Ascending aorta (tissue), 2 donors: ENCODE results near the gene CALM3. TPM values are rescaled to one million over a fixed set of nuclear protein-coding genes. Genes with fewer than 3 reads are reported as not detected.

Experiments
- DNase-seq, 2 donors: peaks; one replicate each; pipeline ENCODE4 v3.0.0-alpha.2; 2019; ENCODE audit warnings: low spot score in 2 of 2
- H3K27ac ChIP-seq, 2 donors: fragments of 200-600 bp; sonication (generic); one replicate each; pipeline ENCODE4 v1.5.1; 2016 to 2017; ENCODE audit warnings: mild to moderate bottlenecking in 1 of 2
- H3K27me3 ChIP-seq: fragments of 200-600 bp; sonication (generic); one replicate; pipeline ENCODE4 v1.5.1; 2017
- H3K36me3 ChIP-seq, 2 donors: fragments of 200-600 bp; sonication (generic); one replicate each; pipeline ENCODE4 v1.5.1; 2016
- H3K4me1 ChIP-seq, 2 donors: fragments of 200-600 bp; sonication (generic); one replicate each; pipeline ENCODE4 v1.5.1; 2016 to 2017; ENCODE audit warnings: mild to moderate bottlenecking in 1 of 2
- H3K4me3 ChIP-seq, 2 donors: fragments of 200-600 bp; sonication (generic); one replicate each; pipeline ENCODE4 v1.5.1; 2016 to 2017; ENCODE audit warnings: mild to moderate bottlenecking in 1 of 2
- H3K9me3 ChIP-seq, 2 donors: fragments of 200-600 bp; sonication (generic); one replicate each; pipeline ENCODE4 v1.5.1; 2016
- CTCF ChIP-seq, 3 experiments: fragments of 200-600 bp in 2 of 3; fragments of 450-650 bp in 1 of 3; sonication (generic) in 2 of 3; IDR thresholded peaks; one replicate each; pipeline ENCODE4 v1.5.1; 2016 to 2019; ENCODE audit warnings: antibody characterized with exemption in 3 of 3, mild to moderate bottlenecking in 1 of 3, moderate library complexity in 1 of 3
- intact Hi-C: fragments of 100-400 bp; cut with DNase I; formaldehyde crosslinking; loops from one replicate; pipeline ENCODE4 v1.15.1; 2023
- total RNA-seq: library from RNA; depleted of rRNA; stranded (reverse); fragments of >200 nt; gene quantifications from one replicate; pipeline ENCODE4 v1.1.0, GENCODE V29; 2016

CALM3 gene
- total RNA-seq, 1 donor from 2014 or later, result 159 TPM

- intact Hi-C loops, result no loop called here
- H3K27ac ChIP-seq, result no peak overlapping the region
- H3K9me3 ChIP-seq, result no peaks in the 10 kb centered on the region
- no peak for DNase-seq
- no peak for TF ChIP-seq CTCF (IDR thresholded peaks at IDR 0.05)
- H3K4me3 ChIP-seq, result no peak overlapping the region
- no peaks in the 10 kb centered on the region for H3K4me1 ChIP-seq
- no peaks in the 10 kb centered on the region for H3K27me3 ChIP-seq
- no peaks in the 10 kb centered on the region for H3K36me3 ChIP-seq
Observed at GRCh38 chr19:46564701-46565100, 36.4 kb upstream of the CALM3 start.

GRCh38 chr19:46571495-46571894 lies 29.6 kb upstream of the CALM3 start:
- intact Hi-C loops, result no loop called here
- no peaks in the 10 kb centered on the region for H3K27me3 ChIP-seq
- H3K4me3 ChIP-seq, result no peak overlapping the region
- no peak for DNase-seq
- no peaks in the 10 kb centered on the region for H3K36me3 ChIP-seq
- no peaks in the 10 kb centered on the region for H3K4me1 ChIP-seq
- no peak overlapping the region for H3K27ac ChIP-seq
- H3K9me3 ChIP-seq, result no peaks in the 10 kb centered on the region
- no peak for TF ChIP-seq CTCF (IDR thresholded peaks at IDR 0.05)

GRCh38 chr19:46573679-46574498 lies 27.2 kb upstream of the CALM3 start:
- intact Hi-C loops, result no loop called here
- no peak overlapping the region for H3K4me3 ChIP-seq
- H3K4me1 ChIP-seq, result no peaks in the 10 kb centered on the region
- H3K27ac ChIP-seq, result no peak overlapping the region
- no peaks in the 10 kb centered on the region for H3K36me3 ChIP-seq
- no peaks in the 10 kb centered on the region for H3K27me3 ChIP-seq
- no peak for DNase-seq
- H3K9me3 ChIP-seq, result no peaks in the 10 kb centered on the region
- TF ChIP-seq CTCF (IDR thresholded peaks at IDR 0.05), result no peak

- Histone ChIP-seq H3K36me3 (no peaks in the 10 kb centered on the region), H3K27me3 (no peaks in the 10 kb centered on the region), H3K4me1 (no peaks in the 10 kb centered on the region), H3K9me3 (no peaks in the 10 kb centered on the region), H3K27ac (no peak overlapping the region), H3K4me3 (no peak overlapping the region)
- intact Hi-C loops, result no loop called here
- no peak for DNase-seq
- TF ChIP-seq CTCF (IDR thresholded peaks at IDR 0.05), result no peak
Observed at GRCh38 chr19:46574533-46574932, 26.6 kb upstream of the CALM3 start.

GRCh38 chr19:46578450-46578849 lies 22.7 kb upstream of the CALM3 start:
- Histone ChIP-seq H3K4me3 (no peak overlapping the region), H3K9me3 (no peaks in the 10 kb centered on the region), H3K4me1 (no peaks in the 10 kb centered on the region), H3K27ac (no peak overlapping the region), H3K27me3 (no peaks in the 10 kb centered on the region), H3K36me3 (no peaks in the 10 kb centered on the region)
- intact Hi-C loops, result no loop called here
- no peak for DNase-seq
- TF ChIP-seq CTCF (IDR thresholded peaks at IDR 0.05), result no peak
